Breast epithelium (tissue), 3 donors: ENCODE measurements around the gene DST.

Experiments
- CTCF ChIP-seq, 3 donors: fragments of 450-650 bp; IDR thresholded peaks; one replicate each; pipeline ENCODE4 v1.5.1; 2016 to 2017; ENCODE audit warnings: antibody characterized with exemption in 3 of 3, mild to moderate bottlenecking in 3 of 3, moderate library complexity in 3 of 3
- POLR2A ChIP-seq: fragments of 450-650 bp; IDR thresholded peaks from one replicate; pipeline ENCODE4 v1.6.1; 2016; ENCODE audit warnings: antibody characterized with exemption, mild to moderate bottlenecking, moderate library complexity
- POLR2AphosphoS5 ChIP-seq, 3 donors: sonication (generic); formaldehyde crosslinking; IDR thresholded peaks; one replicate each; pipeline ENCODE4 v1.6.1; 2017; ENCODE audit warnings: antibody characterized with exemption in 3 of 3

GRCh38 chr6:56495654-56496053 is 147.0 kb downstream of the DST start:
- TF ChIP-seq CTCF (IDR thresholded peaks at IDR 0.05) (no peak), POLR2A (no peak), POLR2AphosphoS5 (IDR thresholded peaks at IDR 0.05) (no peak)
